GM21515 (cell line): ENCODE data around the gene ZCCHC7.

Experiments used
- ATAC-seq: cut with Tn5 transposase; IDR thresholded peaks from one replicate; pipeline ENCODE4 v1.9.1; 2021; ENCODE audit not compliant: unreplicated experiment

ZCCHC7 gene

DNA sequence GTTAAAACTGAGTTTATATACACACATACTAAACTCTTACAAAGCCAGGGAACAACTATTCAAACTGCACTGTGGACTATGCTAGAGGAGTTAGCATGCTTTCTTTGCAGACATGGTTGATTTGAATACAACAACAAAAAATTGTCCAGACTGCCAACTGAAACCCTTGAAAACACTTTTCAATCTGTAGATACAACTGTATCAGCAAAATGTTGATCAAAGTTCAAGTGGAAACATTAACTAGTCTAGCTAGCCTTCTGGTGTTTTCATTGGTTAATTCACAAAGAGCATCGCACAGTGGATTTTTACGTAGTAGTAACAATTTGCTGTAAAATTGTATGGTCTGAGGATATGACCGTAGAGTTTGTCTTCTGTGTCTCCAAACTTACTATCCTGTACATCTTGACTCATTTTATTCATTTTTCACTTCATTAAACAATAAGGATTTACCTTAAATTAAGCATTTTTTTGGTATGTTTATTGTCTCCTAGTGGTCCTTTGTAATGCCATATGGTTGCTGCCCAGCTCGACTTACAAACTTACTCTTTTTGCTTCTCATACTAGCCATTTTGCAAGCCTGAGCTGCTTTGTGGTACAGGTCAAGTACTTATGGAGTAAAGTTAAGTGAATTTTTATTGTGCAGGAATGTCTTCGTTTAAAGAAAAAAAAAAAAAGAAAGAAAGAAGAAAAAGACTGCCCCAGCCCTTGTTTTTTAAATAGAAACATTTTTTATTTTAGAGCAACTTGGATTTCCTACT lies 123.4 kb downstream of the ZCCHC7 start:
- no peak for ATAC-seq

DNA sequence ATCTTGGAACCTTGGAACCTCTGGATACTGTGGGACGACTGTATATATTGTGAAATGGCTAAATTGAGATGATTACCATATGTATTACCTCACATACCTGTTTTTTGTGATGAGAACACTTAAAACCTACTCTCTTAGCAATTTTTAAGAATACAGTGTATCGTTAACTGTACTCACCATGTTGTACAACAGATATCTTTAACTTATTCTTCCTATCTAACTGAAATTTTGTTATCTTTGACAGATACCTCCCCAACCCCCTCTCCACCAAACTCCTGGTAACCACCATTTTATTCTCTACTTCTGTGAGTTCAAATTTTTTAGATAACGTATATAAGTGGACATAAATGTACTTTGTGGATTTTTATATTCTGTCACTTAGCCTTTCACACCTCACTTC lies 126.5 kb downstream of the ZCCHC7 start:
- ATAC-seq = no peak

DNA sequence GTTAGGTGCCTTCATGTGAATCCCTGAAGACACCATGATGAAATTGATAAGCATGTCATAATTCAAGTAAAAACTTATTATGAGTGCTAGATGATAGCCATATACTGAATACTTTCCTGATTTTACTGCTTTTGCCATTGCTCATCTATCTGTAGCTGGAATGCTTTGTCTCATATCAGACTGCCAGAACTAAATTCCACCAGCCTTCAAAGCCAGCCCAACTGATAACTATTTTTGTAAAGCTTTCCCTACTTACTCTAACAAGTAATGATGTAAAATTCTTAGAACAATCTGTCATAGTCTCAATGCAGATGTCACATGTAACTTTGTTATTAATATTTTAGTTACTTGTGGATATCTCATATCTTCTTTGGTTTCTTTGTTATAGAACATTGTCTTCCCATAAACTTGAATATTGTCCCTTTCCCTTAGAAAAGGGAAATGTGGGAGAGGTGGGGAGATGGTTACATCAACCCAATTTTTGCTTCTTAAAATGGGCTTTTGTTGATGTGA lies 128.3 kb downstream of the ZCCHC7 start:
- no peak for ATAC-seq

DNA sequence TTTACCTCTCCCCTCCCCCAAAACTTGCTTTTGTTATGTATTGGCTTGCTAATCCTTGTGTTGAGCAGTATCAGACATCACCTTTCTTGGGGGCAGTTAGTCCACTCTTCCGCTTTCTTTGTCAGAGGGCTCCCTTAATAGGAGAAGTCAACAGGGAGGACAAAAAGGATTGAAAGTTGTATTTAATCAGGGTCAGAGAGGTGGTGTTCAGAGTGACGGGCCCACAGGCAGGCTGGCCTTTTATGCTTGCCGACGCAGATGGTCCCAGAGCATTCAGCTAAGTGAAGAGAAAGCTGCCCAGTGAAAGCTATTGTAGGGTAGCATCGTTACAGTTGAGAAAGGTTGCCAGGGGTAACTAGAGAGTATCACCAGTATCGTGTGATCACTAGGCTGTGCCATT lies 131.1 kb downstream of the ZCCHC7 start:
- no peak for ATAC-seq

DNA sequence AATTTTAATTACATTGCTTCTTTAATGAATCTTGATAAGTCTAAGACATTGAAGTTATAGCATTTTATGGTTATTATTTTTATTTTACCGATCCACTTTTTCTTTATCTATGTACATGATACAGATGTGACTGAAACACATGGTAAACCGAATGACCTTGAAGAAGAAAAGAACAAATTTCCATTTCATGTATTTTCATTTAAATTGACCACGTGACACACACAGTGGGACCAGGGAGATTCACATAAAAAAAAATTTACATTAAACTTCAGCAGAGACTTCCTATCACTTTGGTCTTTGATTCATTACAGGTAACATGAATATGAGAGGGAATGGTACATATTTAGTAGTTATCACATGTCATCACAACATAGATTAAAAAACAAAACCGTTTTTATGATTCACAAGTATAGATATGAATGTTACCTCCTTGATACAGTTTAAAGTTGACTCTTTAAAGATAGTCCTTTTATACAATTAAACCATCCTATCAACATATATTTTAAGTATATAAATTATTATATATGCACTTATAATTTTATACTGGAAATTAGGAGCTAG lies 133.1 kb downstream of the ZCCHC7 start:
- no peak for ATAC-seq

DNA sequence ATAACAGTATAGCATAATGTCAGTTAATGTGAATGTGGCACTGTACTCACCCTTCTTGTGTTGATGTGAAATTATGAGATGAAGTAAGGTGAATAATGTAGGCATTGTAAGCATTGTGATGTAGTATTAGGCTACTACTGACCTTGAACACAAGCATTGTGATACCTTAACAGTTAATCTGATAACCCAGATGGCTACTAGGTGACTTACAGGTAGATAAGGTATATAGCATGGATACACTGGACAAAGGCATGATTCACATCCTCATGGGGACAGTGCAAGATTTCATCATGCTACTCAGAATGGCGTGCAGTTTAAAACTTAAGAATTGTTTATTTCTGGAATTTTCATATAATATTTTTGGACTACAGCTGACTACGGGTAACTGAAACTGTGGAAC lies 134.8 kb downstream of the ZCCHC7 start:
- no peak for ATAC-seq

DNA sequence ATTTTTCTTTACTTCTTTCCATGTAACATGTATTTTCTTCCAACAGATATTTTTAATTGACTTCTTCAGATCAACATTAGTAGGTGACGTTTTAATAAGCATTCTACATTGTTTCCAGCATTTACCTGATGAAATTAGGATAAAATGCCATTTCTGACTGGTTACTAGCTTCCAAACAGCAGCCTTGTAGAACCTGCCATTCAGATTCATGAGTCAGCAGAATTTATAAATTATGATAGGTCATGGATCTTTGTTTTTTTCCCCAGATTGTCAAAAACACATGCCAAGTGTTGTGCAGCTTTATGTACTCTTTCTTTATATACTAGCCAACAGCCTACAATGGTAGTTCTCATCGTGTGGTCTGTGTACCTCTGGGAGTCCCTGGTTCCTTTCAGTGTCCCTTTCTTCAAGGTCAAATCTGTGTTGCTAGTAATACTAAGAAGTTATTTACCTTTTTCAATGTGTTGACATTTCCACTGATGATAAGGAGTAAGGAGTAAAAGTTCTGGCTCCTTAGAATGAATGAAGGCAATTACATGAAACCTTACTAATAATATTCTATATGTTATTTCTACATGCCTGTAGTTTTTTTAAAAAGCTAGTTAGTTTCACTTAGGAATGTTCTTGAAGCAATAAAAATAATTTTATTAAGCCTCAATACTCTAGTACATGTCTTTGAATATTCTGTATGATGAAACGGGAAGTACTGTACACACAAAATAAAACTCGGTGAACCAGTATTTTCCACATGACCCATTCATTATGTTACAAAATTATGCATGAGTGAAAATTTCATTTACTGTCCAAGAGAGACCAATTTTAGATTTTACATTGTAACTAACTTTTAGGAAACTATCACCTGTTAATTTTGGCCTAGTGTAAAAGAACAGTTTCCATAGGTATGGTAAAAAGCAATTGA lies 135.8 kb downstream of the ZCCHC7 start:
- ATAC-seq = no peak

DNA sequence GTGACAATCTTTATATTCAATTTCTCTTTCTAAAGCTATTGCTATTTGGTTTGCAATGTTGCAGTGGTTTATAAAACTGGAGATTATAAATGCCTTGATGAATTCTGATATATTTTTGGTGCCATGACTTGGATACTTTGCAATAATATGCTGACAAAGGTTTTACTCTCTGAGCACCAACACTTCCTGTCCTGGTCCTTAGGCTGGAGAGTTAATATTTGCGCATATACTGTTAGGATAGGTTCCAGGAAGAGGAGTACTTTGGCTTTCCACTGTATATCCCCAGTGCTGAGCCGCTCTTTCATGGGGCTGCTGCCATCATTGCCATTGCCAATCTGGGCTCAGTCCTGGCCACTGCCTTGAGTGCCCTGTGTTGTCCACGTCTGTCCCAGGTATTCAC lies 139.6 kb downstream of the ZCCHC7 start:
- no peak for ATAC-seq

DNA sequence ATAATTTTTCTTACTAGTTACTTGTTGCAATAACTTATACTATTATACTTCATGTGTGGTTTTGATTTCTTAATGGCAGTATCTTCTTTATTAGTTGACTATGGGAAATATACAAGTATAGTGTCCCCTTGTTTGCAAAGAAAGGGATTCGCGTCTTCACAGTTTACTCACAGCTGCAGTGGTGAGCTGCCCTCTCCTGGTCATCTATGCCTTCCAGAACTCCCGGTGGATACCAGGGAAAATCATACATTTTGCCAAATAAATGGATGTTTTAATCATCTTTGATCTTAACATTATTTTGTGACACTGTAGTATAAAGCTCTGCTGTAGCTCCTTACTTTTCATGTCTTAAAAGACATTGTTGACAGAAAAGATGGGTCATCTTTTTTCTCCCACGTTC lies 142.0 kb downstream of the ZCCHC7 start:
- no peak for ATAC-seq

DNA sequence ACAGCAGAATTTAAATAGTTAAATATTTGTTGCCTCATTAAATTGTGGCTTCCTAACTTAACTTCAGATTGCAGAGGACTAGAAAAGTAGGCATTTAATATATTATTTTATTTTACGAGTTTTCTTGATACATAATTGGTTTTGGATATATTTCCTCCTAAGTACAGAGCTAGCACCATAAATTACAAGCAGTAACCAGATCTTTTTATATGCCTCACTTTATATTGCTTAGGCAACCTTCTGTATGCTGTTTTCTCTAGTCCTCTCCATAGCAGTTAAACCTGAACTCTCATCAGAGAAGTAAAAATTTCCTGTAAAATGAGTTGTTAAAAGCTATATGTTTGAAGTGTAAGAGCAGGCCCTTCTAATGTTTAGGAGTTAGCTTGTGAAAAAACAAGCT lies 144.2 kb downstream of the ZCCHC7 start:
- no peak for ATAC-seq

DNA sequence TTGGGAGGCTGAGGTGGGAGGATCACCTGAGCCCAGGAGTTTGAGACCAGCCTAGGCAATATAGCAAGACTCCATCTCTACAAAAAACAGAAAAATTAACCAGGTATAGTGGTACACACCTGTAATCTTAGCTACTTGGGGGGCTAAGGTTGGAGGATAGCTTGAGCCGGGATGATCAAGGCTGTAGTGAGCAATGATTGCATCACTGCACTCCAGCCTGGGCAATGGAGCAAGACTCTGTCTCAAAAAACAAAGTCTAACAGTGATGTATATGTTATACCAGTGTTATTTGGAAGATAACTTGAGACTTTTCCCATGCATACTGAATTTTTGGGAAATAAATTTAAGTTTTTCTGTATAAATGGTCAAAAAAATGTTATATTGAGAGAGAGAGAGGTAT lies 146.3 kb downstream of the ZCCHC7 start:
- no peak for ATAC-seq

DNA sequence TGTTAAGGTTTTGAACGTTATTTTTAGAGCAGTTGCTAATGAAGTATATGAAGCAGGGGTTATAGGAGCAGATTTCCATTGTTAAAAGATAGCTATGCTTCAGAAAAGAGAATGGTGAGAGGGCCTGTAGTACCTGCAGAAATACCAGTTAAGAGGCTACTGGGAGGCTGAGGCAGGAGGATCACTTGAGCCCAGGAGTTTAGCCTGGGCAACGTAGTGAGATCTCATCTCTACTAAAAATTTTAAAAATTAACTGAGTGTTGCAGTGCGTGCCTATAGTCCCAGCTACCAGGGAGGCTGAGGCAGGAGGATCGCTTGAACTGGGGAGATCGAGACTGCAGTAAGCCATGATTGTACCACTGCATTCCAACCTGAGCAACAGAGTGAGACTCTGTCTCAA lies 148.8 kb downstream of the ZCCHC7 start:
- ATAC-seq = no peak

DNA sequence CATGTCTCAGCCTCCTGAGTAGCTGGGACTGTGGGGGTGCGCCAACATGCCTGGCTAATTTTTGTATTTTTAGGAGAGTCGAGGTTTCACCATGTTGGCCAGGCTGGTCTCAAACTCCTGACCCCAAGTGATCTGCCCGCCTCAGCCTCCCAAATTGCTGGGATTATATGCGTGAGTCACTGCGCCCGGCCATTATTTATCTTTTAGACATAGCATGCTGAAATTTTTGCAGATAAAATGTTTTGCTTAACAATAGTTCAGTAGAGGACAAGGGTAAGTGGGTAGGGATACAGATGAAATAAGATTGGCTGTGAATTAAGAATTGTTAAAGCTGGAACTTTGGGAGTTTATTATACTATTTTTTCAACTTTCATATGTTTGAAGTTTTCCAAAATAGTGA lies 151.3 kb downstream of the ZCCHC7 start:
- no peak for ATAC-seq

DNA sequence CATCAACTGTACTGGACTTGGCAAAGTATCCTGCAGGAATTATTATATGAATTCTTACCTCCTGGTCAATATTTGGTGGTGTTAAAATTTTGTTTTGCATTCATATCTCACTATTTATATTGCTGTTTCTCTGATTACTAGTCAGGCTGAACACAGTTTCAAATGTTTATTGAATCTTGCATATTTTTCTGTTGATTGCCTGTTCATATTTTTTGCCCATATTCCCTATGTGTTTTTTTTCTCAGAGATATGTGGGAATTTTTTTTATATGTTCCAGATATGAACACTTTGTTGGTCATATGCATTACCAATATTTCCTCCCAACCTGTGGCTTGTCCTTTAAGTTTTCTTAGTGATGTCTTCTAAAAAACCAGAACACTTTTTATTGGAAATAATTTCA lies 153.2 kb downstream of the ZCCHC7 start:
- no peak for ATAC-seq

DNA sequence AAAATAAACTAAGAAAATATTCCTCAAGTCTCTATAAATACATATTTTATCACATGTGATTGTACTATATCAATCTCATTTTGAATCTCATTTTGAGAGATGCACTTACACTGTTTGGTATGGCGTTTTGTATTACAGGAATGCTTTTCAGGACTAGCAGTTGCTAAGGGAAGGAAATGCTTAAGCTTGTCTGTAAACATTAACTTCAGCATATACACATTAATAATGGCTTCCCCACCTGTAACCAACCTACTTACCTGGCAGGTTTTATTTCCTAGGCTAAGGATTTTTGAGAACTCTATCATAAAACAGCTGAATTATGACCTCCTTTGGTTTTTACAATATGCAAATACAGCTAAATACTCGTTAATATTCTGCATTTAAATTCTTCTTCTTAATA lies 161.2 kb downstream of the ZCCHC7 start:
- no peak for ATAC-seq

DNA sequence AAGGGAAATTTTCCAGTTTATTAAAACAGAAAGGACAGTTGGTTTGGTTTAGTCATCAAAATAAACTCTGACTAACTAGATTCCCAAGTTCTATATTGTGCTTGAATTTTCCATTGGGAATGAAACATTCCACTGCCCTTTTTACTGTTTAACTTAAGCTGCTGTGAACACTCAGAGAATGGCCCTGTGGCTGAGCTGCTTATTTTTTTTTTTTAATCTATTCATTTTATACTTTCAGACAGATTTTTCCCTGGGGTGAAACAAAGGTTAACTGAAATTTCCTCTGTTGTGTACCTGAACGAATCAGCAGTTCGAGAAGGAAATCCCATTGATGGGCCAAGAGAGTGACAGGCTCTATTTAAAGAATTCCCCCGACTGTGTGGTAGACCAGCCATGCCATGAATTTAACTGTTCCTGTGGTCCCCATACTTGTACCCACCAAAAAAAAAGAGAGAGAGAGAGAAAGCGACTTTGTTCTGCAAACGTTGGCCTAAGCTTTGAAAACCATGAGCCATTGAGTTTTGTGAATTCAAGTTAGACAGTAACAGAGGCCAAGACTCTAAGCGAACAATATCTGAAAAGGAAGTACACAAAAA lies 163.5 kb downstream of the ZCCHC7 start:
- peak; percentile 46 for ATAC-seq

DNA sequence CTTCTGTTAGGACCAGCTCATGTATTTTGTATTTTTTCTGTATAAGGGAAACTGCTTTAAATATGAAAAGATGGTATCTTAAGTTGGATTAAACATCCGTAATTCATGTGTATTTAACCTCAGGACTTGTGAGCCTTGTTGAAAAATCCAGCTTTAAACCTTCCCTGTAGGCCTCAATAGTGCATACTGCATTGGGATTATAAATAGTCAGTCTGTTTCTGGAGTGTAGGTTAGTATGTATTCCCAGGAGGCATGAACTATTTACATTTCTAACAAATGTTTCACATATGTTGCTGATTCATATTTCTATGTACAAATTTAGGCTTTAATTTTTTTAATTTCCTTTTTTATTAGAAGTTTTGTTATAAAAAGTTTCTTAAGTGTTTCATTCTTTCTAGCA lies 164.3 kb downstream of the ZCCHC7 start:
- ATAC-seq = no peak

DNA sequence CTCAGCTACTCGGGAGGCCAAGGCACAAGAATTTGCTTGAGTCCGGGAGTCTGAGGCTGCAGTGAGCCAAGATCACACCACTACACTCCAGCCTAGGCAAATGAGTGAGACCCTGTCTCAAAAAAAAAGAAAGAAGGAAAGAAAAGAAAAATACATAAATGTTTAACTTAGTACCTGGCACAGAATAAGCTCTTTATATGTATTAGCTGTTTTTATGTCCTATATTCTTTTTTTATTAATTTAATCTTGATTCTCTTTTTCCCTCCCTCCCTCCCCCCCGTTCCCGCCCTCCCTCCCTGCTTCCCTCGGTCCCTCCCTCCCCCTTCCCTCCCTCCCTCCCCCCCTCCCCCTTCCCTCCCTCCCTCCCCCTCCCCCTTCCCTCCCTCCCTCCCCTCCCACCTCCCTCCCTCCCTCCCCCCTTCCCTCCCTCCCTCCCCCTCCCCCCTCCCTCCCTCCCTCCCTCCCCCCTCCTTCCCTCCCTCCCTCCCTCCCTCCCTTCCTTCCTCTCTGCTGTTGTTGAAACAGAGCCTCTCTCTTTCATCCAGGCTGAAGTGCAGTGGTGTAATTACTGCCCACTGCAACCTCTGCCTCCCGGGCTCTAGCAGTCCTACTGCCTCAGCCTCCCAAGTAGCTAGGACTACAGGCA lies 166.3 kb downstream of the ZCCHC7 start:
- no peak for ATAC-seq

DNA sequence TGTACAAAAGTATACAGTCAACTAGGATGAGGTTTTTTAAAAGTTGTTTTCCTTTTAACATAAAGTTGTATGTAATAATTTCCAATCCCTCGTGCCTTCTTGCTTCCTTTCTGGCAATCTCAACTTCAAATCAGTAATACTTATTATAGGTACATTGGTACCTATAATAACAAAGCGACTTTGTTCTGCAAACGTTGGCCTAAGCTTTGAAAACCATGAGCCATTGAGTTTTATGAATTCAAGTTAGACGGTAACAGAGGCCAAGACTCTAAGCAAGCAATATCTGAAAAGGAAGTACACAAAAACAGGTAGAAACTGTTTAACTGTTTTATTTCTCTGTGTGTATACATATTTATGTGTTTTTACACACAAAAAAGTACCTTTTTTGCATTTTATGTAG lies 166.9 kb downstream of the ZCCHC7 start:
- ATAC-seq = no peak

DNA sequence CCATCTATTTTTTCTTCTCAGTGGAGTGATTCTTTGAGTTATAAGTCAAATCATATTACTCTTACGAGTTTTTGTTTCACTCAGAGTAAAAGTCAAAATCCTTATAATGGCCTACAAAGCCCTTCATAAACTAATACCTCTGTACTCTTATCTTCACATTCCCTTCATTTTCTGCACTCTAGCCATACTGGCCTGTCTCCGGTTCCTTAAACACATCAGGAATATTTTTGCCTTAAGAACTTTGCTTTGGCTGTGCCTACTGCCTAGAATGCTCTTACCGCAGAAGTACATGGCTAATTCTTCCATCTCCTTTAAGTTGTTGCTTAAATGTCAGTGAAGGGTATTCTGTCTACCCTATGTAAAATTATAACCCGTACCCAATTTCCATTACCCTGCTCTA lies 169.3 kb downstream of the ZCCHC7 start:
- ATAC-seq = no peak

DNA sequence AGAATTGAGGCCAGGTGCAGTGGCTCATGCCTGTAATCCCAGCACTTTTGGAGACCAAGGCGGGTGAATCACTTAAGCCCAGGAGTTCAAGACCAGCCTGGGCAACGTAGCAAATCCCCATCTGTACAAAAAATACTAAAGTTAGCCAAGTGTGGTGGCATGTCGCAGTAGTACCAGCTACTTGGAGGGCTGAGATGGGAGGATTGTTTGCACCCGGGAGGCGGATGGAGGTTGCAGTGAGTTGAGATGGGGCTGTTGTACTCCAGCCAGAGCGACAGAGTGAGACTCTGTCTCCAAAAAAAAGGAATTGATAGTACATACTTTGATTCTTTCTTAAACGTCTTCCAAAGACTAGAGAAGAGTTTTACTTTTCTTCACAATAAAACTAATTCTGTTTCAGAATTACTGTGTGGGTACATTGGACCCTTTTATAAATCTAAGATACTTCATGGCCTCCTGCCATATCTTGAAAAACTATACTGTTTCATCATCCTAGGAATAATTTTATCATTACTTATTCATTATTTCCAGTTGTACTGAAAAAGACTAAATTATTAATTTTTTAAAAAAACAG lies 170.1 kb downstream of the ZCCHC7 start:
- no peak for ATAC-seq
